ENCODE data around the gene THADA. TPM values are rescaled to one million over a fixed set of nuclear protein-coding genes. Genes with fewer than 3 reads are reported as not detected.

THADA gene
- total RNA-seq, 1 donor, result 39.4 TPM

- H4K20me1 ChIP-seq (ENCODE audit: insufficient read depth, low read length), result no peaks in the 10 kb centered on the region
- no peaks in the 10 kb centered on the region for H3K9me3 ChIP-seq (ENCODE audit: low read depth, low read length)
- DNase-seq (ENCODE audit: insufficient read length, low spot score, missing footprints), result peak; percentile 50
- no peak overlapping the region for H2AFZ ChIP-seq (ENCODE audit: low read length)
- H3K4me1 ChIP-seq (ENCODE audit: insufficient read depth, low read length), result peaks cover 12% of the 10 kb centered on the region
- TF ChIP-seq, protein P1, sequence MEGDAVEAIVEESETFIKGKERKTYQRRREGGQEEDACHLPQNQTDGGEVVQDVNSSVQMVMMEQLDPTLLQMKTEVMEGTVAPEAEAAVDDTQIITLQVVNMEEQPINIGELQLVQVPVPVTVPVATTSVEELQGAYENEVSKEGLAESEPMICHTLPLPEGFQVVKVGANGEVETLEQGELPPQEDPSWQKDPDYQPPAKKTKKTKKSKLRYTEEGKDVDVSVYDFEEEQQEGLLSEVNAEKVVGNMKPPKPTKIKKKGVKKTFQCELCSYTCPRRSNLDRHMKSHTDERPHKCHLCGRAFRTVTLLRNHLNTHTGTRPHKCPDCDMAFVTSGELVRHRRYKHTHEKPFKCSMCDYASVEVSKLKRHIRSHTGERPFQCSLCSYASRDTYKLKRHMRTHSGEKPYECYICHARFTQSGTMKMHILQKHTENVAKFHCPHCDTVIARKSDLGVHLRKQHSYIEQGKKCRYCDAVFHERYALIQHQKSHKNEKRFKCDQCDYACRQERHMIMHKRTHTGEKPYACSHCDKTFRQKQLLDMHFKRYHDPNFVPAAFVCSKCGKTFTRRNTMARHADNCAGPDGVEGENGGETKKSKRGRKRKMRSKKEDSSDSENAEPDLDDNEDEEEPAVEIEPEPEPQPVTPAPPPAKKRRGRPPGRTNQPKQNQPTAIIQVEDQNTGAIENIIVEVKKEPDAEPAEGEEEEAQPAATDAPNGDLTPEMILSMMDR (IDR thresholded peaks at IDR 0.05; ENCODE audit: extremely low read depth, low read depth, low read length), result no peak
- peak overlapping the region; percentile 34 for H3K27ac ChIP-seq (ENCODE audit: low read depth, low read length)
- peaks cover 11% of the 10 kb centered on the region for H3K36me3 ChIP-seq (ENCODE audit: insufficient read depth, low read length)
- peaks cover 8% of the 10 kb centered on the region for H3K79me2 ChIP-seq (ENCODE audit: insufficient read depth, low read length)
- H3K4me3 ChIP-seq (ENCODE audit: insufficient read depth, low read length), result no peak overlapping the region
- H3K27me3 ChIP-seq (ENCODE audit: insufficient read depth, low read length), result no peaks in the 10 kb centered on the region
- no peak overlapping the region for H3K4me2 ChIP-seq (ENCODE audit: insufficient read depth, low read length)
Observed at GRCh38 chr2:43513216-43513615, 82.6 kb downstream of the THADA start.

DNA sequence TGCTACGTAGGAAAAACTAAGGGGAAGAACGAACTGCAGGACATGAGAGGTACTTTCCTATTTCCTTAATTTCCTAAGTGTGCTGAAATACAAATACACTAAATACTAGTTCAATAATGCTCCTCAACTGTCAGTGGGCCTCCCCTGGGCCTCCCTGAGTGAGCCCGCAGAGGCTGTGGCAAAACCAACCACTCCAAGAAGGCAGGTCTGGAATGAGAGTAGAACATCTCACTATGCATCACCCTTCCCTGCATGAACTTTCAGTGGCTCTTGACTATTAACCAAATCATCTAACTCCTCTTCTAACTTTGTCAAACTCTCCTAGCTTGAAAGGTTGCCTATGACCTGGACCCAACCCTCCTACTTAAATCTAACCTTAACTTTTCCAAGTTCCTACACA is 84.6 kb downstream of the THADA start:
- H3K4me2 ChIP-seq (ENCODE audit: insufficient read depth, low read length), result no peak overlapping the region
- H3K9me3 ChIP-seq (ENCODE audit: low read depth, low read length), result no peaks in the 10 kb centered on the region
- peaks cover under 1% of the 10 kb centered on the region for H3K79me2 ChIP-seq (ENCODE audit: insufficient read depth, low read length)
- H3K4me1 ChIP-seq (ENCODE audit: insufficient read depth, low read length), result peaks cover 12% of the 10 kb centered on the region
- TF ChIP-seq, protein P1 (IDR thresholded peaks at IDR 0.05; ENCODE audit: extremely low read depth, low read depth, low read length), result no peak
- H2AFZ ChIP-seq (ENCODE audit: low read length), result no peak overlapping the region
- H3K4me3 ChIP-seq (ENCODE audit: insufficient read depth, low read length), result no peak overlapping the region
- peaks cover 18% of the 10 kb centered on the region for H3K36me3 ChIP-seq (ENCODE audit: insufficient read depth, low read length)
- H4K20me1 ChIP-seq (ENCODE audit: insufficient read depth, low read length), result no peaks in the 10 kb centered on the region
- H3K27me3 ChIP-seq (ENCODE audit: insufficient read depth, low read length), result no peaks in the 10 kb centered on the region
- no peak overlapping the region for H3K27ac ChIP-seq (ENCODE audit: low read depth, low read length)
- no peak for DNase-seq (ENCODE audit: insufficient read length, low spot score, missing footprints)

GRCh38 chr2:43509886-43510285 is 86.0 kb downstream of the THADA start:
- Histone ChIP-seq H3K36me3 (ENCODE audit: insufficient read depth, low read length) (peaks cover 24% of the 10 kb centered on the region), H3K4me1 (ENCODE audit: insufficient read depth, low read length) (peaks cover 12% of the 10 kb centered on the region), H3K4me2 (ENCODE audit: insufficient read depth, low read length) (no peak overlapping the region), H2AFZ (ENCODE audit: low read length) (no peak overlapping the region), H3K27ac (ENCODE audit: low read depth, low read length) (no peak overlapping the region), H3K4me3 (ENCODE audit: insufficient read depth, low read length) (no peak overlapping the region), H3K27me3 (ENCODE audit: insufficient read depth, low read length) (no peaks in the 10 kb centered on the region), H3K9me3 (ENCODE audit: low read depth, low read length) (no peaks in the 10 kb centered on the region), H4K20me1 (ENCODE audit: insufficient read depth, low read length) (no peaks in the 10 kb centered on the region), H3K79me2 (ENCODE audit: insufficient read depth, low read length) (no peaks in the 10 kb centered on the region)
- DNase-seq (ENCODE audit: insufficient read length, low spot score, missing footprints), result no peak
- TF ChIP-seq, protein P1 (IDR thresholded peaks at IDR 0.05; ENCODE audit: extremely low read depth, low read depth, low read length), result no peak

GRCh38 chr2:43508209-43508608 is 87.6 kb downstream of the THADA start:
- Histone ChIP-seq H3K27ac (ENCODE audit: low read depth, low read length) (no peak overlapping the region), H3K79me2 (ENCODE audit: insufficient read depth, low read length) (no peaks in the 10 kb centered on the region), H3K27me3 (ENCODE audit: insufficient read depth, low read length) (no peaks in the 10 kb centered on the region), H2AFZ (ENCODE audit: low read length) (no peak overlapping the region), H3K9me3 (ENCODE audit: low read depth, low read length) (no peaks in the 10 kb centered on the region), H3K4me3 (ENCODE audit: insufficient read depth, low read length) (no peak overlapping the region), H4K20me1 (ENCODE audit: insufficient read depth, low read length) (no peaks in the 10 kb centered on the region), H3K4me2 (ENCODE audit: insufficient read depth, low read length) (no peak overlapping the region), H3K36me3 (ENCODE audit: insufficient read depth, low read length) (peaks cover 27% of the 10 kb centered on the region), H3K4me1 (ENCODE audit: insufficient read depth, low read length) (peaks cover 5% of the 10 kb centered on the region)
- TF ChIP-seq, protein P1 (IDR thresholded peaks at IDR 0.05; ENCODE audit: extremely low read depth, low read depth, low read length), result no peak
- no peak for DNase-seq (ENCODE audit: insufficient read length, low spot score, missing footprints)

Measured in osteoblast (primary cell).